GM12872 (cell line): ENCODE measurements around the gene VWA8.

Experiments used
- TF ChIP-seq, protein P1 (sequence below): IDR thresholded peaks from 3 replicates; pipeline ENCODE4 v1.5.1; 2011; ENCODE audit warnings: low read depth, mild to moderate bottlenecking, low read length, moderate library complexity; ENCODE audit not compliant: insufficient read depth

Gene VWA8

DNA sequence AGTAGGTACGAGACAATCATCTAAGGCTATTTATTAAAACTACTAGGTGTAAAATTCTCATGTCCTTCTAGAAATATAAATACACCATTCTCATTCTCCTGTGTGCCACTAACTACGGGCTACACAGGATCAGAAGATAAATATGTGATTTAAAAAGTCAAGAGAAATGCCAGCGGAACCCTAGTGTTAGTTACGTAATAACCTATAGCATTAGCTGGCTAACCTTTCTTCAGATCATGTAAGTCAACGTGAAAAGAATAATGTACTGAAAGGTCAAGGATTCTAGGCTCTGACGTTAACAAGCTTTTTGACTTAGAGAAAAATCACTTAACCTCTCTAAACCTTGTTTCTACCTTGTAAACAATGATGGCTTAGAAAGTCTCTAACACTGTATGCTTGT lies 381.7 kb downstream of the VWA8 start:
- TF ChIP-seq, protein P1, sequence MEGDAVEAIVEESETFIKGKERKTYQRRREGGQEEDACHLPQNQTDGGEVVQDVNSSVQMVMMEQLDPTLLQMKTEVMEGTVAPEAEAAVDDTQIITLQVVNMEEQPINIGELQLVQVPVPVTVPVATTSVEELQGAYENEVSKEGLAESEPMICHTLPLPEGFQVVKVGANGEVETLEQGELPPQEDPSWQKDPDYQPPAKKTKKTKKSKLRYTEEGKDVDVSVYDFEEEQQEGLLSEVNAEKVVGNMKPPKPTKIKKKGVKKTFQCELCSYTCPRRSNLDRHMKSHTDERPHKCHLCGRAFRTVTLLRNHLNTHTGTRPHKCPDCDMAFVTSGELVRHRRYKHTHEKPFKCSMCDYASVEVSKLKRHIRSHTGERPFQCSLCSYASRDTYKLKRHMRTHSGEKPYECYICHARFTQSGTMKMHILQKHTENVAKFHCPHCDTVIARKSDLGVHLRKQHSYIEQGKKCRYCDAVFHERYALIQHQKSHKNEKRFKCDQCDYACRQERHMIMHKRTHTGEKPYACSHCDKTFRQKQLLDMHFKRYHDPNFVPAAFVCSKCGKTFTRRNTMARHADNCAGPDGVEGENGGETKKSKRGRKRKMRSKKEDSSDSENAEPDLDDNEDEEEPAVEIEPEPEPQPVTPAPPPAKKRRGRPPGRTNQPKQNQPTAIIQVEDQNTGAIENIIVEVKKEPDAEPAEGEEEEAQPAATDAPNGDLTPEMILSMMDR: no peak

DNA sequence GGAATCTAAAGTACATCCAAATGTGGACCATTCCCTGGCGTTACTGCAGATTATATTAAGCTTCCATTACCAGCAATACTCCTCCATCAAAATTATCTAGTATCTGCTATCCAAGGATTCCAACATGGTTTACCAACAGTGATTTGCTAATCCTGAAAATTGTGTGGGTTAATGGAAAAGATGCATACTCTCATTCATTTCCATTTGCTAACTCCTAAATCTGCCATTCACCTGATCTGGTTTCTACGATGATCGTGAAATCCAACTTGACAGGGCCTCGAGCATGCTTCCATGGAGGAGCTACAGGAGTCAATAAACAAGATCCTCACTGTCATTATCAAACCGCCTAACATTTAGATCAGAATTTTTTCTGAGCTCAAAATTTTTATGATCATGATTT lies 382.5 kb downstream of the VWA8 start:
- TF ChIP-seq, protein P1: no peak

DNA sequence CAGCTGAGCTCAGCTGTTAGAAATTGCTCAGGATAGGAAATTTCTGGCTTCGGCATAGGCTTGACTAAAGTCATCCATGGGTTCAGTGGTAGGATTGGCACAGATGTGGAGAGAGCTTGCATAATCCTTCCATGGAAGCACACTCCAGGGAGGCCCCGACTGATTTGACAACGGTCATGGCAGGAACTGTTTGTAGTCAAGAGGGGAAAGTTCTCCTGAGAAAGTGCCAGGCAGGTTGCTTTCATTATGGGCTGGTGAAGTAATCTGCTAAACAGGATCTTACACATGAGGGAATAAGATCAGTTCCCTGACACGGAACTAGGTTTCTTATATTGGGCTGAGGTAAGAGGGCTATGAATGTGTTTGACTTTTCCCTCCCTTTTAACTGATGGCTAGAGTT lies 383.5 kb downstream of the VWA8 start:
- TF ChIP-seq, protein P1: no peak

- TF ChIP-seq, protein P1: no peak
Measured at GRCh38 chr13:41568972-41569351, 391.9 kb downstream of the VWA8 start.

DNA sequence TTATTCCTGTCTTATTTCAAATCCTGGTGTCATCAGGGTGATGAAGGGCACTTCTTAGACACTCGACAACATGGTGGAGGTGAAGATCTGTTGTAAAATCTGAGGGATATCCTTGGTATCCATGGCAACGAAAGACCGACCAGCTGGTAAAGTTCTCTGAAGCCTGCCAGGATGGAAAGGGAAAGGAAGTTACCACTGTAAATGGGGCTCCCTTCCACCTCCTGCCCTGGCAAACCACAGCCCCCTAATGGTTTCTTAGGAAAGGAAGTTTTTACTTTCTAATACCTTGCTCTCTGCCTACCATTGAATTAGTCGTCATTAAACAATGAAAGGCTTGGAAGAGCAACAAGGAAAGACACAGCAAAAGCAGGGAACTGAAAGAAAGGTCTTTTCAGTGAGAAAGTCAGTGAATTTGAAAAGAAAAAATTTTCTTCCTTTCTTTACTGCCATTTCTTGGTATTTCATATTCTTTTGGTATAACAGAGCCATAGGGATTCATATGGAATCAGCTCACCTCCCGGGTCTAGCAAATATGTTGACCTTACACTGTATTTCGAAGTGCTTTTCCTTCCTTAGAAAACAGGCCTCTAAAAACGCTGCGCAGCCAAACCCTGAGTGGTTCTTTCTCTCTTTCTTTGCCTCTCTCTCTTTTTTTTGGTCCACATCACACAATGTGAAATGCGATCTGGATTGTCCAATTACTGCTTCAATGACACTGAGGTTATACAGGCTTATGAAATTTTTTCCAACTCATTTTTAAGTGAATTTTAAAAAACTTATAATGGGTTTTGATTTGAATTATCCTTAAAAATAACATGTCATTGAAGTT lies 392.6 kb downstream of the VWA8 start:
- TF ChIP-seq, protein P1: no peak

DNA sequence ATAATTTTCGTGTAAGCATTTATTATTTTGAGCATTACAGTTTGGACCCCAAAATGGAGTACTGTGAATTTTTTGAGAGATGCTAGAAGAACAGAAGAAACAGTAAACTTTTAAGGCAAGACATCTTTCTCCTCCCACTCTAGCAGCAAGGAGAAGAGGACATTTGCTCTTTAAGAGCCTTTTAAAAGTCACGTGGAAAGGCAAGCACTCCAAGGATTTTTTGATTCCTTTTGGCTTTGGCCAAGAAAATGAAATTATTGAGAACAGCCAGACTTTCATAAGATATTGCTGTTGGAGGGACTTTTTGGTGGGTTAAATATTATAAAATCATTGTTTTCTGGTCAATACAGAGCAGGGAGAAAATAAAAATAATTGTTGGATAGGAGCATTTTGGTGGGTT lies 393.5 kb downstream of the VWA8 start:
- TF ChIP-seq, protein P1: no peak

DNA sequence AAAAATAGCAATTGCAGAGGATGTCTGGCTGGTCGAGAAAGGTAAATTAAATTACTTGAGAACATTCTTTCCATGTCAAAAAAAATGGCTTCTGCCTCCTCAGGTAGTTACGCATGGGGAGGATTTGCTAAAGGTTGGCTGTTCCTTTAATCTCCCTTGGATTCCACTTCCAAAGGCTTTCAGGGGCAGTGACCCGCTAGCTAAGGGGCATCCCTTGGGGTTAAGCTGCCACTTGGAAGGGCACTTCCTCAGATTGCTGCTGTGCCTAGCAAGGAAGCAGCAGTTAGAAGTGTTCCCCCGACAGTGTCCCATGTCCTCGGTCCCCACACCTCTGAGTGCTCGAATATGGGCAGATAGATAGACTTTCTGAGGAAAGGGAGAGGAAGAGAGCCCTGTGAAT lies 395.1 kb downstream of the VWA8 start:
- TF ChIP-seq, protein P1: no peak
